Endothelial cell of umbilical vein (primary cell): Measurements from ENCODE around the gene DDX52. TPM values are rescaled to one million over a fixed set of nuclear protein-coding genes. Genes with fewer than 3 reads are reported as not detected.

Source experiments
- Bru-seq: library from RNA; stranded (reverse); fragments of 400-500 nt; gene quantifications from one replicate; lab custom pipeline; 2021; lab: Mats Ljungman, UMichigan
- BruChase-seq, 2 experiments: library from RNA; stranded (reverse); fragments of 400-500 nt; gene quantifications; one replicate each; lab custom pipeline; 2021; lab: Mats Ljungman, UMichigan
- BruUV-seq: library from RNA; stranded (reverse); fragments of 400-500 nt; replicated peaks from 2 replicates; lab custom pipeline; 2021; lab: Mats Ljungman, UMichigan
- CTCF ChIA-PET: fragments of 300-600, 350-600 bp; sonication (Branson Sonifier 250); formaldehyde crosslinking; loops from one replicate; lab custom pipeline; 2021; ENCODE audit warnings: antibody characterized with exemption, inconsistent platforms; lab: Charles Lee
- POLR2A ChIA-PET: fragments of 300-600, 350-600 bp; sonication (Branson Sonifier 250); formaldehyde crosslinking; loops from one replicate; lab custom pipeline; 2021; ENCODE audit warnings: antibody characterized with exemption, inconsistent platforms; lab: Charles Lee
- DNase-seq: peaks from one replicate; pipeline ENCODE4 v3.0.0-alpha.2; 2011; ENCODE audit warnings: low read depth, low spot score
- FAIRE-seq: peaks from 2 replicates; lab custom pipeline; 2011; peaks lifted over from hg19 to GRCh38; lab: Jason Lieb, UNC
- H2AFZ ChIP-seq: 2 replicates; pipeline ENCODE4 v1.6.0; 2012; ENCODE audit warnings: low read depth, low read length, control low read depth, inconsistent platforms
- H3K27ac ChIP-seq: 2 replicates; pipeline ENCODE4 v1.5.1; 2011; ENCODE audit warnings: low read depth, mild to moderate bottlenecking, control low read depth, low read length, moderate library complexity; ENCODE audit not compliant: insufficient read depth
- H3K27me3 ChIP-seq, 2 experiments: 2 replicates each; pipeline versions ENCODE4 v1.6.0 to v1.6.1; 2011; ENCODE audit warnings: low read length in 2 of 2, mixed read lengths in 1 of 2; ENCODE audit not compliant: control insufficient read depth in 2 of 2, insufficient read depth in 2 of 2
- H3K36me3 ChIP-seq, 2 experiments: 2 replicates in 1 of 2; 3 replicates in 1 of 2; pipeline ENCODE4 v1.5.1; 2011; ENCODE audit warnings: low read length in 2 of 2, mild to moderate bottlenecking in 1 of 2, moderate library complexity in 1 of 2; ENCODE audit not compliant: control insufficient read depth in 2 of 2, insufficient read depth in 2 of 2; ENCODE audit errors: extremely low read depth in 1 of 2
- H3K4me1 ChIP-seq: 3 replicates; pipeline ENCODE4 v1.5.1; 2011; ENCODE audit warnings: mild to moderate bottlenecking, low read length; ENCODE audit not compliant: control insufficient read depth, insufficient read depth; ENCODE audit errors: extremely low read depth
- H3K4me2 ChIP-seq: 2 replicates; pipeline ENCODE4 v1.6.1; 2011; ENCODE audit warnings: low read length, control low read depth, mixed read lengths; ENCODE audit not compliant: insufficient read depth
- H3K4me3 ChIP-seq, 3 experiments: fragments of 200-600 bp in 1 of 3; sonication (generic), shearing (Covaris generic) in 1 of 3; replicated peaks in 1 of 3; 2 replicates each; pipeline ENCODE4 v1.5.1; 2011 to 2016; ENCODE audit warnings: control low read depth in 3 of 3, low read length in 3 of 3, mild to moderate bottlenecking in 2 of 3, inconsistent platforms in 1 of 3, low read depth in 1 of 3, moderate library complexity in 1 of 3; ENCODE audit not compliant: insufficient read depth in 1 of 3
- H3K79me2 ChIP-seq: 2 replicates; pipeline ENCODE4 v1.6.0; 2012; ENCODE audit warnings: low read length, inconsistent platforms; ENCODE audit not compliant: control insufficient read depth, insufficient read depth
- H3K9ac ChIP-seq: replicated peaks from 2 replicates; pipeline ENCODE3; 2011; ENCODE audit warnings: low read length, control low read depth; ENCODE audit not compliant: insufficient read depth; ENCODE audit errors: extremely low read depth
- H3K9me1 ChIP-seq: replicated peaks from 3 replicates; pipeline ENCODE4 v1.6.0; 2011; ENCODE audit warnings: mild to moderate bottlenecking, low read length; ENCODE audit not compliant: control insufficient read depth, insufficient read depth; ENCODE audit errors: extremely low read depth
- H3K9me3 ChIP-seq: replicated peaks from 2 replicates; pipeline ENCODE4 v1.5.1; 2012; ENCODE audit warnings: low read length, inconsistent platforms; ENCODE audit not compliant: control insufficient read depth, insufficient read depth
- H4K20me1 ChIP-seq: replicated peaks from 2 replicates; pipeline ENCODE3; 2011; ENCODE audit warnings: mild to moderate bottlenecking, low read length; ENCODE audit not compliant: control insufficient read depth, insufficient read depth; ENCODE audit errors: extremely low read depth
- CTCF ChIP-seq, 2 donors: IDR thresholded peaks; 1 replicate in 1 of 2; 2 replicates in 1 of 2; pipeline ENCODE4 v1.5.1; 2011; ENCODE audit warnings: low read length in 2 of 2, mild to moderate bottlenecking in 2 of 2, moderate library complexity in 2 of 2, control low read depth in 1 of 2, inconsistent platforms in 1 of 2, low read depth in 1 of 2; ENCODE audit not compliant: insufficient read depth in 1 of 2; ENCODE audit errors: extremely low read depth in 1 of 2
- EZH2 ChIP-seq: IDR thresholded peaks from 2 replicates; pipeline ENCODE4 v1.6.1; 2012; ENCODE audit warnings: borderline replicate concordance, low read depth, mild to moderate bottlenecking, moderate library complexity, low read length, inconsistent platforms; ENCODE audit not compliant: severe bottlenecking
- FOS ChIP-seq: IDR thresholded peaks from 2 replicates; pipeline ENCODE4 v1.6.1; 2011; ENCODE audit warnings: mild to moderate bottlenecking, low read length, moderate library complexity, borderline replicate concordance; ENCODE audit not compliant: insufficient read depth
- GATA2 ChIP-seq: IDR thresholded peaks from 2 replicates; pipeline ENCODE4 v1.7.0; 2011; ENCODE audit warnings: low read depth, mild to moderate bottlenecking, moderate library complexity, mixed read lengths, low read length; ENCODE audit not compliant: insufficient read length, insufficient read depth
- JUN ChIP-seq: IDR thresholded peaks from 2 replicates; pipeline ENCODE4 v1.6.1; 2011; ENCODE audit warnings: borderline replicate concordance, low read depth; ENCODE audit not compliant: insufficient read length, insufficient read depth
- MAX ChIP-seq: IDR thresholded peaks from 2 replicates; pipeline ENCODE4 v1.6.1; 2011; ENCODE audit not compliant: insufficient read depth, insufficient read length
- MYC ChIP-seq: IDR thresholded peaks from one replicate; pipeline ENCODE4 v1.6.1; 2011; ENCODE audit warnings: mild to moderate bottlenecking, low read depth, low read length
- POLR2A ChIP-seq: IDR thresholded peaks from 2 replicates; pipeline ENCODE4 v1.6.1; 2012; ENCODE audit warnings: low read depth, mild to moderate bottlenecking, control low read depth, low read length
- POLR2AphosphoS5 ChIP-seq: IDR thresholded peaks from 2 replicates; pipeline ENCODE4 v1.6.1; 2012; ENCODE audit warnings: low read depth, mild to moderate bottlenecking, control low read depth, low read length, moderate library complexity; ENCODE audit not compliant: insufficient read depth
- dilution Hi-C: fragments of 300-500 bp; cut with MboI; formaldehyde crosslinking; loops from one replicate; pipeline ENCODE4 v1.15.0; 2019; ENCODE audit warnings: low sequenced_read_pairs; ENCODE audit not compliant: extremely low pct_ligation_motif_present
- intact Hi-C: fragments of 100-400 bp; cut with micrococcal nuclease; formaldehyde crosslinking; loops from one replicate; pipeline ENCODE4 v1.10.0; 2022
- long read RNA-seq: library from polyadenylated mRNA; stranded (forward); transcript quantifications from one replicate; pipeline ENCODE4 v2.0.0, GENCODE V29; 2021
- polyA minus RNA-seq, 3 experiments: library from RNA; depleted of rRNA, polyadenylated mRNA; stranded (reverse); fragments of >200 nt; gene quantifications; 1 replicate in 1 of 3; 2 replicates in 2 of 3; pipeline ENCODE4 v1.2.3, GENCODE V29; 2011
- polyA plus RNA-seq, 4 experiments: library from polyadenylated mRNA; depleted of rRNA in 3 of 4; stranded (reverse) in 3 of 4; unstranded in 1 of 4; fragments of >200 nt; gene quantifications; 2 replicates each; pipeline versions ENCODE4 v1.2.1 to v1.2.3, GENCODE V29; 2011 to 2012; ENCODE audit warnings: missing spikeins in 1 of 4
- total RNA-seq: library from RNA; stranded (reverse); gene quantifications from 2 replicates; pipeline ENCODE4 v1.2.3, GENCODE V29; 2021

DDX52 gene
- total RNA-seq: 48.4 and 58.4 TPM in 2 replicates
- 10.8 and 12.5 TPM in 2 replicates for polyA plus RNA-seq
- polyA plus RNA-seq (2011; cell fraction: cytosol; rRNA removed): 15.3 and 16.2 TPM in 2 replicates
- polyA plus RNA-seq (2011; cell fraction: nucleus; rRNA removed): 52.7 and 59.5 TPM in 2 replicates
- 27.9 and 35.6 TPM in 2 replicates for polyA plus RNA-seq (2012)
- 27.6 and 31.2 TPM in 2 replicates for polyA minus RNA-seq
- 8.8 TPM for polyA minus RNA-seq (2011; cell fraction: cytosol; rRNA and poly(A)+ RNA removed)
- polyA minus RNA-seq (2011; cell fraction: nucleus; rRNA and poly(A)+ RNA removed): 54.5 and 81.2 TPM in 2 replicates
- percentile 92 among the genes with signal in this experiment for Bru-seq, nascent RNA
- percentile 91 among the genes with signal in this experiment for BruChase-seq, experiment 1, labeled RNA remaining after a 6-hour chase
- percentile 94 among the genes with signal in this experiment for BruChase-seq, experiment 2, labeled RNA remaining after a 2-hour chase
- long read RNA-seq, full-length matches to known transcripts: 95 of 204 reads
- long read RNA-seq, partial matches to known transcripts: 6 of 204 reads
- long read RNA-seq, other reads (novel, unspliced or antisense): 103 of 204 reads

GRCh38 chr17:37643118-37643766 is at the start of gene DDX52:
Gene DDX52 (minus strand): TSS chr17:37643446. CDS start chr17:37643420, 26 bp downstream.
- Histone ChIP-seq H3K36me3 (peaks cover 0 to 2% of the 10 kb centered on the region in 2 experiments), H3K4me3 (peak within 1 kb of the TSS; percentile 38 to 77 (median 56)), H3K9me1 (no peaks in the 10 kb centered on the region), H3K4me1 (peaks cover 28% of the 10 kb centered on the region), H3K9me3 (no peaks in the 10 kb centered on the region), H3K79me2 (peaks cover 39% of the 10 kb centered on the region), H3K4me2 (peak within 1 kb of the TSS; percentile 93), H3K27me3 (no peaks in the 10 kb centered on the region), H4K20me1 (no peaks in the 10 kb centered on the region), H3K27ac (peak within 1 kb of the TSS; percentile 73), H3K9ac (peak within 1 kb of the TSS; percentile 90), H2AFZ (peak within 1 kb of the TSS; percentile 70)
- TF ChIP-seq POLR2AphosphoS5: peak; percentile 77
- TF ChIP-seq MAX: no peak
- no peak for TF ChIP-seq EZH2
- TF ChIP-seq POLR2A: peak; percentile 88
- no peak for TF ChIP-seq JUN
- TF ChIP-seq CTCF (IDR thresholded peaks at IDR 0.05; ENCODE audit: extremely low read depth in 1 of 2, insufficient read depth in 1 of 2, low read depth in 1 of 2, low read length in 2 of 2): no peak
- no peak for TF ChIP-seq GATA2
- no peak for TF ChIP-seq MYC
- peak; percentile 6 for TF ChIP-seq FOS
- BruUV-seq: no TSS peak
- FAIRE-seq: no peak
- POLR2A ChIA-PET: no interaction called here
- intact Hi-C loops: loop anchor here (5.0 kb wide), 1 partner anchor 236 kb away; the partner anchor contains the start of genes ACACA and TADA2A
- peak; percentile 95 for DNase-seq
- CTCF ChIA-PET: interaction anchor here (0.9 to 1.0 kb wide), 2 partner anchors 8 to 42 kb away, joined by 3 read pairs; no protein-coding TSS in a partner anchor
- dilution Hi-C loops: no loop called here
